Inflammatory macrophage treated with lipopolysaccharide for 1 hour (primary cell): ENCODE data around the gene PPP1R2.

Source experiments
- DNase-seq, 2 donors: peaks; one replicate each; pipeline ENCODE4 v3.0.0-alpha.2; 2020 to 2022

The PPP1R2 gene

DNA sequence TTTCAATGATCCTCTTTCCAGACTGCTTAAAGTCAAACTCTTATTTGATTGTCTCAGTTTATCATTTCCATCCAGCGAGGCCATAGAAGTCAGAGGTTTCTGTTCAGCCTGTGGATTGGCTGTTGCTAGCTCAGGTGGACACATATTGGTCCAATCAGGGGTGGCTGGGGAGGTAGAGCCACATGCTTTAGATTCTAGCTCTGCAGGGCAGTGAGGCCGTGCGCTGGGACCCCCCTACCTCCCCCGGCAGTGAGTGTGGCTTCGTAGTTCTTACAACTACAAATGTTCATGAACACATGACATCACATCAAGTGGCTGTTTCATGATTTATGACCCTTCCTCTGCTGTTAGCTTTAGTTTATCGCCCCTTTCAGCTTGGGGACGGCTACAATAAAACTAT lies 22.6 kb upstream of the PPP1R2 start:
- DNase-seq, result no peak

- no peak for DNase-seq
These were observed 20.2 kb upstream of the PPP1R2 start for GRCh38 chr3:195563317-195563716.

- no peak for DNase-seq
These were observed 16.7 kb upstream of the PPP1R2 start for GRCh38 chr3:195559723-195560409.

- DNase-seq, result no peak
These were observed 15.5 kb upstream of the PPP1R2 start for GRCh38 chr3:195558602-195559001.

- DNase-seq, result no peak
These were observed 14.2 kb upstream of the PPP1R2 start for GRCh38 chr3:195557322-195557721.

GRCh38 chr3:195556390-195556789 lies 13.3 kb upstream of the PPP1R2 start:
- DNase-seq, result peak in 1 of 2 donors; percentile 14

DNA sequence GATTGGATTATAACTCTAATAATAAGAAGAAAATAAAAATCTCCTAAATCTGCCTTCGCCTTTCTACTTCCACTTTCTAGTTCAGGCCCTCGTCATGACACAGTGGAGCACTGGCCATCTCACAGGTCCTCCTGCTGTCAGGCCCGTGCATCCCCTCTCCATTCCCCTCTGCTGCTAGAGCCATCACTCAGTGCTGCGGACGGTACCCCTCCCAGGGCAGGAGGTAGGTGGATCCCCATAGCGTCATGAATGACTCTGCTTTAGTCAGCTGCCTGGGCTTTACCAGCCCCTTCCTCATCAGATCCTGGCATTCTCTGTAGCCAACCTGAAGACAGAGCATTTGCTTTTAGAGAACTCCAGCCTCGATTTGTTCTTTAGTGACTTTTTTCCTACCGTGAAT lies 12.0 kb upstream of the PPP1R2 start:
- no peak for DNase-seq

GRCh38 chr3:195554458-195554857 lies 11.3 kb upstream of the PPP1R2 start:
- DNase-seq, result no peak

- no peak for DNase-seq
These were observed 10.1 kb upstream of the PPP1R2 start for GRCh38 chr3:195553268-195553667.

GRCh38 chr3:195551381-195551978 lies 8.4 kb upstream of the PPP1R2 start:
- no peak for DNase-seq

DNA sequence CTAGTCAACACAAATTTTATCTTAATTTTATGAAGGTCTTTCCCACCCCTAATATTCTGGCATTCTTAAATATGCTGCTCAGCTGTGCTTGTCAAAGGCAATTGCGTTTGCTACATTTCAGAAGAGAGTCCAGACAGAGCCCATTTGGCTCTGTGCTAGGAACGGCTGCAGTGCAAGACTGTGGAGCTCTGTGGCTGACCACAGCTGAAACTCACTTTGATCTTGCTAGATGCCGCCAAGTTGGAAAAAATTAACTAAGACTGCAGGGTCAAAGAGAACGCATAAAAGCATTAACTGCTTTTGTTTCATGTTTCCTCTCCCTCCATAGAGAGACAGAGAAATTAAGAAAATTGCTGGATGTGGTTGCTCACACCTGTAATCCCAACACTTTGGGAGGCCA lies 7.6 kb upstream of the PPP1R2 start:
- DNase-seq, result no peak

DNA sequence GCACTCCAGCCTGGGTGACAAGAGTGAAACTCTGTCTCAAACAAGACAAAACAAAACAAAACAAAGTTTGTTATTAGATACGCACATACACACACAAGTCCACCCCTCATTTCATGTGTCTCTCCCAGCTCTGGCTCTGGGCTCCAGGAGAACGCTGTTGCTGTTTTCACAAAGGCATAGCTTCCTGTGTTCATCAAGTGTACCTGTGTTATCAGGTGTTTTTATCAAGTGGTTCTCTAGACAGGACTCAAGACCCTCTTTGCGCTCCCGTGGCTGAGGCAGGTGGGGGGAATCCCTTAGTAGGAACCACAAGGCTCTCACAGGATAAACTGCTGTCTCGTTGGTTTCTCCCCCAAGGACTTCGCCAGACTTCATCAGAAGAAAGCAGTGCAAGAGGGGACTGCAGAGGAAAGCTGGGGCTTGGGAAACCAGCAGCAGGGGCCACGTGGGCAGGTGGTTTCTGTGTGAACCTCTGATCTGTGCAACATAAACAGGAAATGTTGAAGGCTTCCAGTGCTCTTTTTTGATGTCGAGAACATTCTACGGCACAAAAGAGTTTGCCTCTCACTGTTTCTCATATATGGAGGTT lies 6.9 kb upstream of the PPP1R2 start:
- DNase-seq, result peak in 1 of 2 donors; percentile 41

DNA sequence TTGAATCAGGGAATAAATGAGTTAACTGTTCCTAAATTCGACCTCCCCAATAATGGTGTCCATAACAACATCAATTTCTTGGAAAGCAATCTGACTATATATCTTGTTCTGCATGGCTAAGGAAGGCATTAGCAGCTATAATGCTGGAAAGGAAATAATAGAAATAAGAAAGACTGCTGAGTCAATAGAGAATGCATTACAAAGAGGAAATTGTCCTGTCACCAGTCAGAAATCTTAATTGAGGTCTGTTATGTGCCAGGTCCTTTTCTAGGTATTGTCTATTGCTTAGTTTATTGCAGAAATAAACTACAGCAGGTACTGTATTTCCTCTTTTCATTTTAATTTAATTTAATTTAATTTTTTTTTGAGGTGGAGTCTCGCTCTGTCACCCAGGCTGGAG lies 5.9 kb upstream of the PPP1R2 start:
- no peak for DNase-seq

- DNase-seq, result no peak
These were observed 5.4 kb upstream of the PPP1R2 start for GRCh38 chr3:195548501-195548900.

- no peak for DNase-seq
These were observed 4.9 kb upstream of the PPP1R2 start for GRCh38 chr3:195548006-195548405.

DNA sequence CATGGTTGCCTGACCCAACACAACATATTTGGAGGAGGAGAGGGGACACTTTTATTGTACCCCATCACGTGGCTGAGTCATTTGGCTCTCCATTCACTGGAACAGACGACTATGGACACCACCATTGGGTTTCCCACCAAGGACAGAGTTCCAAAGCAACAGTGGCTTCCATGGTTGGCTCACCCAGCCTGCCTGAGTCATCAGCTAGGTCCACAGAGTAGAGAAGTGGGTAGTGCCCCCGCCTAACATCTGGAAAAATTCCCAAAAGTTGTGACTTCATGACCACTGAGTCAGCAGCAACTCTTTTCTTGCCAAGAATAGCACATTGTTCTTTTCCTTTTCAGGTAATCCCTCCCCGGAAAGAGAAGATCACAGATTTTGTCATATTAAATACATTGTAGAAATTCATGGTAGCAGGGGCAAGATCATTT lies 3.0 kb upstream of the PPP1R2 start:
- peak; percentile 85 to 87 for DNase-seq

GRCh38 chr3:195544634-195545033 lies 1.5 kb upstream of the PPP1R2 start:
- DNase-seq, result no peak

GRCh38 chr3:195544230-195544536 lies 1.1 kb upstream of the PPP1R2 start:
- no peak for DNase-seq

- no peak for DNase-seq
These were observed 540 bp upstream of the PPP1R2 start for GRCh38 chr3:195543500-195544229.

DNA sequence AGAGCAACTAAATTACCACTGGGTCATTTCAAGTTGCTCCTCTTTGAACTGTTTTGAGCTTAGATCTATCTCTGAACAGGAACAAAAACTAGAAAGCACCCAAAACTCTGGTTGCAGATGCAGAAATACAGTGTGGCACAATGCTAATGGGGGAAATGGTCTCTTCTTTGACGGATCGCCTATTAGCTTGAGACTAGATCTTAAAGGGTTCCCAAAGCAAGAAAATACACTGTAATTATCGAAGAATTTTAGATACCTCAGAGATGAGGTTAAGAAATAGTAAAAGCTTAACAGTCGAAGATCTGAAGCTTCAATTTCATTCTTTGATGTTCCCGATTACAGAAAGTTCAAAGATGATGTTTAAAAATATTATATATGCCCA lies 818 bp downstream of the PPP1R2 start:
- peak; percentile 54 to 72 for DNase-seq

- no peak for DNase-seq
These were observed 2.6 kb downstream of the PPP1R2 start for GRCh38 chr3:195540511-195540910.

DNA sequence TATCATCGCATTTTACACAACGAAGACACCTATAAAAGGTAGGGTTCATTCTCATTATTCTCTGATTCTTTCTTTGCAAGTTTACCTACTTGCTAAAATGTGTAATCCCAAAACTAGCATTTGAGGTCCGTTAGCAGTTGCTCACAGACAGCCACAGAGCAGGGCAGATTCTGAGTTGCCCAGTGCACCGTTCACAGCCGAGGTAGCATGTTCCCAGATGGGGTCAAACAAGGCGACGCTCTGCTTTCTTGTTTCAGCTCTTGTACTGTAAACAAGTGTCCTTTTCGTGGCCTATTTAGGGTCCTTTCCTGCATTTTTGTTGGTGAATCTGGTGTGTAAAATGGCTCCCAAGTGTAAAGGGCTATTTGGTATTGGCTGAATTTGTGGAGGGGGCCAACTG lies 3.1 kb downstream of the PPP1R2 start:
- no peak for DNase-seq

GRCh38 chr3:195539479-195539878 lies 3.6 kb downstream of the PPP1R2 start:
- no peak for DNase-seq

DNA sequence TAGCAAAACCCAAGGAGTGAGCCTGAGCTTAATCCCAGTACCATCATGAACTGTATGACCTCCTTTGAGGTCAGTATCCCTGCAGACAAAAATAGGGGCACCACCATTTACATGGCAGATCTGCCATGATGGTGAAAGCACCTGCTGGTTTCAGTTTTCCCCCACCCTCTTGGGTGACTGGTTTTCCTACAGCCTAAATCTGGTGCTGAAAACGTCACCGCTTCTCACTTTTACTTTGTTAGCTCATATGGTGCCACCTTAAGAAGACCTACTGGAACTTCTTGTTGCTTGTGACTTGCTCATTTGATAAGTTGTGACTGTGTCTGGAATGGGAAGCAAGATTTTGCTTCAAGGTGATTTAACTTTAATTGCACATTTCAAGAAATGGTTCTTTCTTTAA lies 5.1 kb downstream of the PPP1R2 start:
- peak in 1 of 2 donors; percentile 20 for DNase-seq
